Parathyroid adenoma (tissue), 2 donors: ENCODE results near the gene TMEM120A.

Experiments
- H2AFZ ChIP-seq: fragments of 300-600 bp; sonication (generic); one replicate; pipeline ENCODE4 v1.7.0; 2017; ENCODE audit warnings: antibody characterized with exemption, mild to moderate bottlenecking
- H3K27ac ChIP-seq: fragments of 300-600 bp; sonication (generic); one replicate; pipeline ENCODE4 v1.7.0; 2017
- H3K27me3 ChIP-seq: fragments of 300-600 bp; sonication (generic); one replicate; pipeline ENCODE4 v1.7.0; 2017; ENCODE audit warnings: low read length; ENCODE audit not compliant: control insufficient read depth, insufficient read depth
- H3K36me3 ChIP-seq: fragments of 300-600 bp; sonication (generic); one replicate; pipeline ENCODE4 v1.7.0; 2017; ENCODE audit warnings: low read length; ENCODE audit not compliant: control insufficient read depth, insufficient read depth
- H3K4me1 ChIP-seq: fragments of 300-600 bp; sonication (generic); one replicate; pipeline ENCODE4 v1.7.0; 2017; ENCODE audit warnings: control low read depth
- H3K4me2 ChIP-seq: fragments of 300-600 bp; sonication (generic); one replicate; pipeline ENCODE4 v1.7.0; 2017; ENCODE audit warnings: low read length
- H3K4me3 ChIP-seq: fragments of 300-600 bp; sonication (generic); one replicate; pipeline ENCODE4 v1.7.0; 2017; ENCODE audit warnings: low read depth, low read length
- H3K79me2 ChIP-seq: fragments of 300-600 bp; sonication (generic); one replicate; pipeline ENCODE4 v1.7.0; 2017; ENCODE audit warnings: control low read depth
- H3K9ac ChIP-seq: fragments of 300-600 bp; sonication (generic); one replicate; pipeline ENCODE4 v1.7.0; 2017; ENCODE audit warnings: mild to moderate bottlenecking
- H3K9me3 ChIP-seq: fragments of 300-600 bp; sonication (generic); one replicate; pipeline ENCODE4 v1.7.0; 2017; ENCODE audit warnings: low read length; ENCODE audit not compliant: control insufficient read depth
- TF ChIP-seq, protein P1 (sequence below): fragments of 300-600 bp; sonication (generic); IDR thresholded peaks from one replicate; pipeline ENCODE4 v1.7.0; 2017; ENCODE audit warnings: antibody characterized with exemption, mild to moderate bottlenecking
- donor health status: primary hyperparathyroidism.

The TMEM120A gene

DNA sequence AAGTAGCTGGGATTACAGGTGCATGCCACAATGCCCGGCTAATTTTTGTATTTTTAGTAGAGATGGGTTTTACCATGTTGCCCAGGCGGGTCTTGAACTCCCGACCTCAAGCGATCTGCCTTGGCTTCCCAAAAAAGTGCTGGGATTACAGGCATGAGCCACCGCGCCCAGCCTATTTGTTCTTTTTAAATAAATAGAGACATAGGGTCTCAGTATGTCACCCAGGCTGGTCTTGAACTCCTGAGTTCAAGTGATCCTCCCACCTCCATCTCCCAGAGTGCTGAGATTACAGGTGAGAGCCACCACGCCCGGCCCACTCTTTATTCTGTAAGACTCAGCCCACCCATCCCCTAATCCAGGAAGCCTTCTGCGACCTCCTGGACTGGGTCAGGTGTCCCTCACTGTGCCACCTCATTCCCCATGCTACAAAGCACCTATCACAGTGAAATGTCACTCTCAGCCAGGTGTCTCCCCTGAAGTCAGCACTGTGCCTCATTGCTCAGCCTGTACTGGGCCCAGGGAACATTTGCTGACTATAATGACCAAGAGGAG is 2.8 kb downstream of the TMEM120A start:
- Histone ChIP-seq H3K79me2 (no peaks in the 10 kb centered on the region), H3K4me2 (no peak overlapping the region), H3K9me3 (no peaks in the 10 kb centered on the region), H3K36me3 (no peaks in the 10 kb centered on the region), H3K4me1 (peaks cover 11% of the 10 kb centered on the region), H3K4me3 (no peak overlapping the region), H2AFZ (no peak overlapping the region), H3K9ac (no peak overlapping the region), H3K27ac (no peak overlapping the region), H3K27me3 (no peaks in the 10 kb centered on the region)
- TF ChIP-seq, protein P1, sequence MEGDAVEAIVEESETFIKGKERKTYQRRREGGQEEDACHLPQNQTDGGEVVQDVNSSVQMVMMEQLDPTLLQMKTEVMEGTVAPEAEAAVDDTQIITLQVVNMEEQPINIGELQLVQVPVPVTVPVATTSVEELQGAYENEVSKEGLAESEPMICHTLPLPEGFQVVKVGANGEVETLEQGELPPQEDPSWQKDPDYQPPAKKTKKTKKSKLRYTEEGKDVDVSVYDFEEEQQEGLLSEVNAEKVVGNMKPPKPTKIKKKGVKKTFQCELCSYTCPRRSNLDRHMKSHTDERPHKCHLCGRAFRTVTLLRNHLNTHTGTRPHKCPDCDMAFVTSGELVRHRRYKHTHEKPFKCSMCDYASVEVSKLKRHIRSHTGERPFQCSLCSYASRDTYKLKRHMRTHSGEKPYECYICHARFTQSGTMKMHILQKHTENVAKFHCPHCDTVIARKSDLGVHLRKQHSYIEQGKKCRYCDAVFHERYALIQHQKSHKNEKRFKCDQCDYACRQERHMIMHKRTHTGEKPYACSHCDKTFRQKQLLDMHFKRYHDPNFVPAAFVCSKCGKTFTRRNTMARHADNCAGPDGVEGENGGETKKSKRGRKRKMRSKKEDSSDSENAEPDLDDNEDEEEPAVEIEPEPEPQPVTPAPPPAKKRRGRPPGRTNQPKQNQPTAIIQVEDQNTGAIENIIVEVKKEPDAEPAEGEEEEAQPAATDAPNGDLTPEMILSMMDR = no peak

DNA sequence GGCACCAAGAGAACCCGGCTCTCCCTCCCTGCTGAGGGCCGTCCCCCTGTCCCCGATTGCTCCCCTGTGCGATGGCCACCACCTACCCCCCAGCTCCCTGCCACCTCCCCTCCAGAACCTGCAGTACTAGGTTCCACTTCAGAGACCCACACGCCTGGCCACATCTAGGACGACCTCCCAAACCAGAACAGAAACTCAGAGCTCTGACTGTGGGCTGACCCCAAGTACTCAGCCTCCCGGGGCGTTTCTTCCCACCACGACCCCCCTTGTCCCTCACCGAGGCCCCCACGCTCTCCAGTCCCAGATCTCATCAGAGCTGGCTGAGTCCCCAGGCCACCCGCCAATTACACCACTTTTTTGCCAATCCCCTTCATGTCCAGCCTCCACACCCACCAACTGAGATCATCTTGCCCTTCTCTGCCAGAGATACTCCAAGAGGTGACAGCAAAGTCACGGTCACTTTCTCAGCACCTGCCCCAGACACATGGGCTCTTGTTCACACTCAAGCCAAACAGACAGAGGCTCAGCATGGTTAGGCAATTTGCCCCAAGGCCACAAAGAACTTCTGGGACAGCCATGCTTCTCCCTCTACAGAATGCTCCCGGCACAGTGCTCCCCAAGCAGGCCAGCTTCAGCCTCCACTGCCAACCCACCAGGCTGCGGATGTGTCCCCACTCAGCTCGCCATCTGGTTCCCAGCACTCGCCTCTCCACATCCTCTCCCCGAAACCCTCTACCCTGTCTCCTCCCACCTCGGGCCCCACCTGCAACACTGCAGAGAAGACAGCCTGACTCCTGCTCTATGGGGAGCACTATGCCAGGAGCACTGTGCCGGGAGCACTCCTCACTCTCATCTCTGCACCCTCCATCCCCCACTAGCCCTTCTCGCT is 4.7 kb downstream of the TMEM120A start:
- TF ChIP-seq, protein P1 = no peak
- H2AFZ ChIP-seq = peak overlapping the region; percentile 20
- no peaks in the 10 kb centered on the region for H3K79me2 ChIP-seq
- H3K27ac ChIP-seq = peak overlapping the region; percentile 5
- H3K4me1 ChIP-seq = peaks cover 11% of the 10 kb centered on the region
- H3K27me3 ChIP-seq = no peaks in the 10 kb centered on the region
- H3K4me3 ChIP-seq = no peak overlapping the region
- peak overlapping the region; percentile 33 for H3K4me2 ChIP-seq
- no peaks in the 10 kb centered on the region for H3K9me3 ChIP-seq
- H3K9ac ChIP-seq = no peak overlapping the region
- H3K36me3 ChIP-seq = no peaks in the 10 kb centered on the region

DNA sequence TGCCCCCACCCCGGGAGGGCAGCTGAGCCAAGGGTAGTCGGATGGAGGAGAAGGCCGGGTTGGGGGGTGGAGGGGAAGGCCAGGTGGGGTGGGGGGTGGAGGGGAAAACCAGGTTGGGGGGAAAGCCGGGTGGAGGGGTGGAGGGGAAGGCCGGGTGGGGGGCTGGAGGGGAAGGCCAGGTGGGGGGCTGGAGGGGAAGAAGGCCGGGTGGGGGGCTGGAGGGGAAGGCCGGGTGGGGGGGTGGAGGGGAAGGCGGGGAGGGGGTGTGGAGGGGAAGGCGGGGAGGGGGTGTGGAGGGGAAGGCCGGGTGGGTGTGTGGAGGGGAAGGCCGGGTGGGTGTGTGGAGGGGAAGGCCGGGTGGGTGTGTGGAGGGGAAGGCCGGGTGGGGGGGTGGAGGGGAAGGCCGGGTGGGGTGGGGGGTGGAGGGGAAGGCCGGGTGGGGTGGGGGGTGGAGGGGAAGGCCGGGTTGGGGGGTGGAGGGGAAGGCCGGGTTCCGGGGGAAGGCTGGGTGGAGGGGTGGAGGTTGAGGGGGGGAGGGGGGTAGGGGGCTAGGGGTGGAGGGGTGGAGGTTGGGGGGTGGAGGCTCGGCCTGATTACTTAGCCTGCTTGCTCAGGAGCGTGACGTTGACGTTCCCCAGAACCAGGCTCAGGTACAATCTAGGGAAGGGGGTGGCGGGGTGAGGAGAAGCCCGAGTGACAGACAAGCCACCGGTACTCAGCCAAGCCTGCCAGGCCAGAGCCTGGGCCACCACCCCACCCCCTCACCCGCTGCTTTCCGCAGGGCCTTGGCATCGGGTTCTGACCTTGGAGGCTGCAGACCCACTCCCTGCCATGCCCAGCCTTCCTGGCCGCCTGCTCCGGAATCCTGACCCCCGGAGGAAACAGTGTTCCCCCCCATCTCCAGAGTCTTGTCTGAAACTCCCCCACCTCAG is 5.6 kb downstream of the TMEM120A start:
- peak overlapping the region; percentile 20 for H2AFZ ChIP-seq
- H3K79me2 ChIP-seq = no peaks in the 10 kb centered on the region
- no peaks in the 10 kb centered on the region for H3K9me3 ChIP-seq
- no peaks in the 10 kb centered on the region for H3K27me3 ChIP-seq
- H3K4me3 ChIP-seq = no peak overlapping the region
- TF ChIP-seq, protein P1 = no peak
- H3K4me1 ChIP-seq = peaks cover 11% of the 10 kb centered on the region
- peak overlapping the region; percentile 33 for H3K4me2 ChIP-seq
- H3K27ac ChIP-seq = peak overlapping the region; percentile 5
- H3K36me3 ChIP-seq = no peaks in the 10 kb centered on the region
- no peak overlapping the region for H3K9ac ChIP-seq

DNA sequence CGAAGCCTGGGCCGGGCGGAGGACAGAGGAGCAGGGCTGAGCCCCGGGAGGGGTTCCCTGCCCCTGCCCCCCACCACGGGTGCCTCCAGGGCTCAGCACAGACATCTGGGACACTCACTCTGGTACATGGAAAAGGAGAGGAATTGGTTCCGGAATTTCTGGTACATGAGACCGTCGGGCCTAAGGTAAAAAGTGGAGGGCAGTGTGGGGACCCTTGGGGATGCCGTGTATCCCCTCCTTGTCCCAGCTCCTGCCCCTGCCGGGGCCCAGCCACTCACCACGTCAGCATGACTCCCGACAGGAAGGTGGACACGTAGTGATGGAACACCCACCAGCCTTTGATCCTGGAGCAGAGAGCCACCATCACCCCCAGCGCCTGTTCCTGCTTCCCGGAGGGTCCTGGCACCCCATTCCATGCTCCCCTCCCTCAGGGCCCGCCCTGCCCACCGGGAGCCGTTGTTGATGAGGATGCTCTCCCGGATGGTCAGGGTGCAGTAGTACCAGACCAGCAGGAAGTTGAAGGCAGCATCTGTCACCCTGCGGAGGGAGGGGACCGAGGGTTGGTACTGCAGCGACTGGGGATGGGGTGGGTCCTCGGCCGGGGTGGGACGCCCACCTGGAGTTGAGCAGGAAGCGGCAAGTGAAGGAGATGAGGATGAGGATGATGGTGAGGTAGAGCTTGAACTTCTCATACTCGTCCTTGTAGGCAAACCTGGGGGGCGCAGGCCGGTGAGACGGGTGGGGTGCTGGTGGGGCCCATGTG is 6.4 kb downstream of the TMEM120A start:
- peaks cover 9% of the 10 kb centered on the region for H3K4me1 ChIP-seq
- no peak overlapping the region for H3K9ac ChIP-seq
- no peak overlapping the region for H3K4me3 ChIP-seq
- TF ChIP-seq, protein P1 = no peak
- H3K79me2 ChIP-seq = no peaks in the 10 kb centered on the region
- no peak overlapping the region for H3K27ac ChIP-seq
- H3K36me3 ChIP-seq = no peaks in the 10 kb centered on the region
- no peaks in the 10 kb centered on the region for H3K9me3 ChIP-seq
- no peaks in the 10 kb centered on the region for H3K27me3 ChIP-seq
- H3K4me2 ChIP-seq = no peak overlapping the region
- H2AFZ ChIP-seq = no peak overlapping the region
